ENCODE data around the gene KRT2.

Gene KRT2

GRCh38 chr12:52633383-52633782 lies 18.6 kb downstream of the KRT2 start:
- no peaks in the 10 kb centered on the region for H3K79me2 ChIP-seq
- TF ChIP-seq CTCF (IDR thresholded peaks at IDR 0.05): no peak
- no peaks in the 10 kb centered on the region for H3K9me3 ChIP-seq (ENCODE audit: control insufficient read depth, low read length)
- H2AFZ ChIP-seq: no peak overlapping the region
- H3K4me1 ChIP-seq: peaks cover 7% of the 10 kb centered on the region
- no peaks in the 10 kb centered on the region for H3K36me3 ChIP-seq (ENCODE audit: control insufficient read depth, insufficient read depth, low read length)
- H3K27ac ChIP-seq: no peak overlapping the region
- H3K9ac ChIP-seq: no peak overlapping the region
- no peak overlapping the region for H3K4me3 ChIP-seq (ENCODE audit: low read depth, low read length)
- H3K27me3 ChIP-seq (ENCODE audit: control insufficient read depth, insufficient read depth, low read length): no peaks in the 10 kb centered on the region
- no peak overlapping the region for H3K4me2 ChIP-seq (ENCODE audit: low read length)

DNA sequence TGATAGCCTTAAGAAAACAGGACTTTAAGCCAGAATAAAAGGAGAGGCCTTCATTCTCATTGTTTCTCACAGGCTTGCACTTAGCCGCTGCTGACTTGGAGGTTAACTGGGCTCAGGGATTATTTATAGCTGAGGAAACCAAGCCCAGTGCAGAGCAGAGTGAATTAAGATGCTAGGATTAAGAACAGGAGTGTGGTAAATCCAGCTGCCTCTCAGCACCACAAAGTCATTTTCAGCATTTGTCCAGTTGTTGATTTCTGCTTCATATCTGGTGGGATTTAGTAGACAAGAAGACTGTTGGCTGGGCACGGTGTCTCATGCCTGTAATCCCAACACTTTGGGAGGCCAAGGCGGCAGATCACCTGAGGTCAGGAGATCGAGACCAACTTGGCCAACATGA lies 19.4 kb downstream of the KRT2 start:
- Histone ChIP-seq H3K27me3 (ENCODE audit: control insufficient read depth, insufficient read depth, low read length) (no peaks in the 10 kb centered on the region), H3K4me3 (ENCODE audit: low read depth, low read length) (no peak overlapping the region), H3K27ac (no peak overlapping the region), H3K79me2 (no peaks in the 10 kb centered on the region), H3K36me3 (ENCODE audit: control insufficient read depth, insufficient read depth, low read length) (no peaks in the 10 kb centered on the region), H3K4me2 (ENCODE audit: low read length) (no peak overlapping the region), H3K9ac (no peak overlapping the region), H3K4me1 (peaks cover 7% of the 10 kb centered on the region), H3K9me3 (ENCODE audit: control insufficient read depth, low read length) (no peaks in the 10 kb centered on the region), H2AFZ (no peak overlapping the region)
- TF ChIP-seq CTCF (IDR thresholded peaks at IDR 0.05): no peak

DNA sequence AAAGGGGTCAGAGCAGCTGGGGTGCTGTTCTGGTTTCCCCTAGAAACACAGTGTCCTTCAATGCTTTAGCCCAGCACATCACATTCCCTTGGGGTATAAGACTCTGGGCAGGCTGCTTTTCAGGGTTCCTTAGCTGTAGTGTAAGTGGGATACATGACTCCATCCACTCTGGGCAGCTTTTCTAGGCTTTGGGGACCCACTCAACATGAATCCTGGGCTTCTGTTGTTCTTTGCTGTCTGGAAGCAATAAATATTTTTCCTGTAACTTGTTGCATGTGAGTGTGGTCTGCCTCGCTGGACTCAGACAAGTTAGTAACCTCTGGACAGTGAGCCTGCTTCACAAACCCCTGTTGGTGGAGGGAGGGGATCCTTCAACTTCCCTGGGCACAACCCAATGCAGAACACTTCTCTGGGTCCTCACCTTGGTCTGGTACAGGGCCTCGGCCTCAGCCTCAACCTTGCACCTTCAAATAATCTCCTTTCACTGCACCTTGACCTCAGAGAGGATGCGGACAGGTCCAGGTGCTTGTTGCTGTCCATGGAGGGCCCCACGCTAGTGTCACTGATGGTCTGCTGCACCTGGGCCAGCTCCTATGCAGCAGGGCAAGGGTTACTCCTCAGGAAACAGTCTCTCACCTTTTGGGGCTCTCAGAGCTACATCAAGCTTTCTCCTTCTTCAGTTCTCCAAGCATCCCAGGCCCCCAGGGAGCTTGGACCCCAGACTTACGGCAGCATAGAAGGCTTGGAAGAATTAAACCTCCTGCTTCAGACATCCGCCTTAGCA lies 20.1 kb downstream of the KRT2 start:
- H3K79me2 ChIP-seq: no peaks in the 10 kb centered on the region
- H3K27me3 ChIP-seq (ENCODE audit: control insufficient read depth, insufficient read depth, low read length): no peaks in the 10 kb centered on the region
- no peak overlapping the region for H2AFZ ChIP-seq
- no peak overlapping the region for H3K4me2 ChIP-seq (ENCODE audit: low read length)
- H3K36me3 ChIP-seq (ENCODE audit: control insufficient read depth, insufficient read depth, low read length): no peaks in the 10 kb centered on the region
- no peak overlapping the region for H3K4me3 ChIP-seq (ENCODE audit: low read depth, low read length)
- no peak overlapping the region for H3K27ac ChIP-seq
- no peak overlapping the region for H3K9ac ChIP-seq
- no peaks in the 10 kb centered on the region for H3K9me3 ChIP-seq (ENCODE audit: control insufficient read depth, low read length)
- peaks cover 7% of the 10 kb centered on the region for H3K4me1 ChIP-seq
- no peak for TF ChIP-seq CTCF (IDR thresholded peaks at IDR 0.05)

DNA sequence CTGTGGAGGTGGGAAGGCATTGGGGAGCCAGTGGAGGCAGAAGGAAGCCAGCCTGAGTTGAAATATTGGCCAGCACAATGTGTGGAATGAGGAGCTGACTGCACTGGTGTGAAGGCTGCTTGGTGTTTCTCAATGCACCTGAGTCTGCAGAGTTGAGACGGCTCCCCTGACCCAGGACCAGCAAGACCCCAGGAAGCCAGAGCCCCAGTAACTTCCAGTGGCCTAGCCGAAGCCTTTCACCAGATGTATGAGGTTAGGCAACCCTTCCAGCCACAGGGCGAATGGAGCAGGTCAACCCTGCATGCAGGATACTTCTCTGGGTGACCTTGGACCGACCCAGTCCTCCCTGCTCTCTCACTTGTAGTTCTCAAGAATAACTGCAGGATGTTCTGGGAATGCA lies 20.7 kb downstream of the KRT2 start:
- H3K9ac ChIP-seq: no peak overlapping the region
- no peak overlapping the region for H2AFZ ChIP-seq
- no peak overlapping the region for H3K27ac ChIP-seq
- peaks cover 7% of the 10 kb centered on the region for H3K4me1 ChIP-seq
- no peaks in the 10 kb centered on the region for H3K36me3 ChIP-seq (ENCODE audit: control insufficient read depth, insufficient read depth, low read length)
- H3K4me3 ChIP-seq (ENCODE audit: low read depth, low read length): no peak overlapping the region
- TF ChIP-seq CTCF (IDR thresholded peaks at IDR 0.05): no peak
- H3K27me3 ChIP-seq (ENCODE audit: control insufficient read depth, insufficient read depth, low read length): no peaks in the 10 kb centered on the region
- no peaks in the 10 kb centered on the region for H3K79me2 ChIP-seq
- H3K4me2 ChIP-seq (ENCODE audit: low read length): no peak overlapping the region
- H3K9me3 ChIP-seq (ENCODE audit: control insufficient read depth, low read length): no peaks in the 10 kb centered on the region
